ENCODE results near the gene TSPAN18.

- TF ChIP-seq CTCF (conservative IDR thresholded peaks at IDR 0.05; ENCODE audit: low read length), result no peak
- TF ChIP-seq EZH2phosphoT487 (IDR thresholded peaks at IDR 0.05; ENCODE audit: borderline replicate concordance, low read depth, low read length), result no peak
Observed at GRCh38 chr11:44874284-44874683, 147.5 kb downstream of the TSPAN18 start.
